SJSA1 (cell line): ENCODE data around the gene EPHX1. TPM values are rescaled to one million over a fixed set of nuclear protein-coding genes. Genes with fewer than 3 reads are reported as not detected.
"Not testable (repeated sequence)": the region's sequence is repeated elsewhere in the genome, so short reads cannot be mapped to it uniquely, and the experiment has no call there.

Experiments
- DNase-seq, 2 experiments: peaks; one replicate each; pipeline ENCODE4 v3.0.0-alpha.2; 2015 to 2020; ENCODE audit warnings: low spot score in 2 of 2, low read depth in 1 of 2
- H3K27ac ChIP-seq: fragments of 250-450 bp; sonication (Bioruptor Pico); 2 replicates; pipeline ENCODE4 v1.5.1; 2020; ENCODE audit warnings: mild to moderate bottlenecking, moderate library complexity
- H3K27me3 ChIP-seq: fragments of 250-450 bp; sonication (Bioruptor Pico); replicated peaks from 2 replicates; pipeline ENCODE4 v1.5.1; 2020; ENCODE audit warnings: mild to moderate bottlenecking, moderate library complexity
- H3K36me3 ChIP-seq: fragments of 250-450 bp; sonication (Bioruptor Pico); 2 replicates; pipeline ENCODE4 v1.5.1; 2020; ENCODE audit warnings: mild to moderate bottlenecking
- H3K4me1 ChIP-seq: fragments of 250-450 bp; sonication (Bioruptor Pico); replicated peaks from 2 replicates; pipeline ENCODE4 v1.6.1; 2021; ENCODE audit warnings: mild to moderate bottlenecking
- H3K4me3 ChIP-seq: fragments of 250-450 bp; sonication (Bioruptor Pico); 2 replicates; pipeline ENCODE4 v1.5.1; 2020; ENCODE audit warnings: mild to moderate bottlenecking
- H3K9me3 ChIP-seq: fragments of 250-450 bp; sonication (Bioruptor Pico); replicated peaks from 2 replicates; pipeline ENCODE4 v1.5.1; 2020; ENCODE audit warnings: mild to moderate bottlenecking
- total RNA-seq: library from RNA; depleted of rRNA; stranded (reverse); fragments of >200 nt; shearing (Covaris generic); gene quantifications from 2 replicates; pipeline ENCODE4 v1.2.3, GENCODE V29; 2014; rRNA removed

The EPHX1 gene
- 29.0 and 45.7 TPM in 2 replicates for total RNA-seq

DNA sequence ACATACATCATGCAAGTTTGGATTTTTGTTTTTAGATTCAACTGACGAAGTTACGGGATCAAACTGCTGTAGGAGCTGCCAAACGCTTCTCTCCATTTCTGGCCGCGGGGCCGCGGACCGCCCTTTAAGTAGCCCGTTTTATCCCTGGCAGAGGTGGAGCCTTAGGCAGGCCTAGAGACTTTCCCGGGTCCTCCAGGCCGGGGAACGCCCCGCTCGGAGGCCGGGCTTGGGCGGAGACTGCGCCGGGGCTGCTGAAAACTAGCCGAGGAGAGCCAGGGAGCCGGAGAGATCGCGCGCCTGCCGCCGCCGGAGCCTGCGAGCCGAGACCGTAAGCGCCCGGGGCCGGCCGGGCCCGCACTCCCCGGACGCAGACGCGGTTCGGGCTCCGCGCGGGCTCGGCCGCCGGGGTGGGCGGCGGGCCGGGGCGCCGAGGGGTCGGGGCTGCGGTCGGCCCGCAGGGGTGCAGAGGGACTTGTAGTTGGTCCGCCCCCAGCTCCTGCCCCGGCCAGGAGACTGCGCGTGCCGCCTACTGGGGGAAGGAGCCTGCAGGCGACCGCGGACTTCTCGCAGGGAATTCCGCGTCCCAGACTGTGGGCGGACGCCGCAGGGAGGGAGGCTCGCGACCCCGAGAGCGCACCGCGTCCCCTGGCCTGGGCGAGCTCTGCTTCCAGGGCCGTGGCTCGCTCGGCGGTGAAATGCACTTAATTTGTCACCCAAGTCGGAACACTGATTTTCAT lies at the start of gene EPHX1:
EPHX1 (plus strand) TSS at position 283 of the 737 bp plus-strand sequence. CDS start 18,606 bp downstream, outside the sequence.
- peak within 1 kb of the TSS; percentile 55 for H3K4me3 ChIP-seq
- H3K4me1 ChIP-seq, result peaks cover 32% of the 10 kb centered on the region
- peaks cover 11% of the 10 kb centered on the region for H3K36me3 ChIP-seq
- H3K27me3 ChIP-seq, result no peaks in the 10 kb centered on the region
- peak; percentile 79 to 91 for DNase-seq
- peak within 1 kb of the TSS; percentile 44 for H3K27ac ChIP-seq
- no peaks in the 10 kb centered on the region for H3K9me3 ChIP-seq

DNA sequence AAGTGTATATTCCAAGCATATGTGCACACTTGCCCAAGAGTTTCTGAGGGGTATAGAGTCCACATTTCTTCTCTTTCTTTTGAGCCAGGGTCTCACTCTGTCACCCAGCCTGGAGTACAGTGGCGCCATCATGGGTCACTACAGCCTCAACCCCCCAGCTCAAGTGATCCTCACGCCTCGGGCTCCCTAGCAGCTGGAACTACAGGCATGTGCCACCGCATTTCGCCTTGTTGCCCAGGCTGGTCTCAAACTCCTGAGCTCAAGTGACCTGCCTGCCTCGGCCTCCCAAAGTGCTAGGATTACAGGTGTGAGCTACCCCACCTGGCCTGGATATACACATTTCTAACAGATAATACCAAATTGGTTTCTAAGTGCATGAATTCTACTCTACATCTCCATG lies 49.4 kb upstream of the EPHX1 start:
- no peak for DNase-seq
- H3K36me3 ChIP-seq, result no peaks in the 10 kb centered on the region
- peaks cover 39% of the 10 kb centered on the region for H3K4me1 ChIP-seq
- H3K27ac ChIP-seq, result no peak overlapping the region
- H3K4me3 ChIP-seq, result no peak overlapping the region
- H3K27me3 ChIP-seq, result no peaks in the 10 kb centered on the region
- H3K9me3 ChIP-seq, result no peaks in the 10 kb centered on the region

DNA sequence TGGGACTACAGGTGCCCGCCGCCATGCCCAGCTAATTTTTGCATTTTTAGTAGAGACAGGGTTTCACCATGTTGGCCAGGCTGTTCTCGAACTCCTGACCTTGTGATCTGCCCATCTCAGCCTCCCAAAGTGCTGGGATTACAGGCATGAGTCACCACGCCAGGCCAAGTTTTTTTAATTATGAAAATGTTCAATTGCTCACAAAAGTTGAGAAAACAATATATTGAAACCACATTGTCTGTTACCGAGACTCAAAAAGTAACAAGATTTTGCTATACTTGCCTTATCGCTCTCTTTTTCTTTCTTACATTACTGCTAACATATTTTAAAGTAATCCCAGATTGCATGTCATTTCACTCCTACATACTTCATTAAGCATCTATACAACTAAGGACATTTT lies 48.5 kb upstream of the EPHX1 start:
- not testable (repeated sequence) for H3K27me3 ChIP-seq, H3K4me3 ChIP-seq, H3K27ac ChIP-seq, H3K9me3 ChIP-seq, H3K36me3 ChIP-seq, DNase-seq
- H3K4me1 ChIP-seq, result peaks cover 40% of the 10 kb centered on the region

DNA sequence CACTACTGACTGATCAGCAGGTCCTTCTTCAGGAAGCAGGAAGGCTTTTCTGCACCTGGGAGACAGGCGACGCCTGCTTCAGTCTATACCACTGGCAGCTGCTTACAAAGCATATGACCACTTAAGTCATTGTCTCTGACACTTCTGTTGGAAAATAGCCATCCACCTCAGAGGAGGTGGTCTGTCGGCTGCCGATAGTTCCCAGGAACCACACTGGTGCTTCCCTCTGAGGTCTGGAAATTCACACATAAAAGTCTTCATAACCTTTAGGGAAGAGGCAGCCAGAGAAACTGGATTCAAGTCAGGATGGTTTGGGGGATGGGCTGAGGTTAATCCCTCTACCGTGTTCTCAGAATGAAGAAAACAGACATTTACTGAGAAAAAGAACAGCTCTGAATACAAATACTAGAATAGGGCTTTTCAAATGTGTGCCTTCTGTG lies 47.9 kb upstream of the EPHX1 start:
- H3K4me3 ChIP-seq, result no peak overlapping the region
- no peaks in the 10 kb centered on the region for H3K9me3 ChIP-seq
- H3K27me3 ChIP-seq, result no peaks in the 10 kb centered on the region
- no peaks in the 10 kb centered on the region for H3K36me3 ChIP-seq
- H3K4me1 ChIP-seq, result peaks cover 46% of the 10 kb centered on the region
- peak overlapping the region; percentile 50 for H3K27ac ChIP-seq
- DNase-seq, result no peak

DNA sequence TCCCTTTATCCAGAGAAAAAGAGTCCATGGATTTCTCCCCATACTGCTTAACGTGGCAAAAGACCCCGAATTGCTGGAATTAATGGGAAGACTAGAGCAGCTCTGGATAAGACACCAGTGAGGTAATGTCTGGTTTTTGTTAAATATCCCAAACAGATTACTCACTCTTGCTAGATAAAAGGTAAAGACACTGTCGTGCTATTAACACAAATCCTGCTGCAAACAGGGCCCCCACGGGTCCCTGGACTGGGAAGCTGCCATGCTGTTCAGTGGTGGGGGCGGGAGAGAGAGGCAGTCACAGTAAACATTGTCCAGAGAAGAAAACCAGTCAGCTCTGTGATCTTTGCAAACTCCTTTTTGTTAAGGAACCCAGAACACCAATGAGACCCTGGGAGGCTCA lies 47.5 kb upstream of the EPHX1 start:
- Histone ChIP-seq H3K4me3 (no peak overlapping the region), H3K9me3 (no peaks in the 10 kb centered on the region; the same call in 1 of the 2 replicates), H3K27ac (peak overlapping the region; percentile 50), H3K4me1 (peaks cover 50% of the 10 kb centered on the region), H3K27me3 (no peaks in the 10 kb centered on the region), H3K36me3 (no peaks in the 10 kb centered on the region)
- DNase-seq, result peak; percentile 58 to 61

DNA sequence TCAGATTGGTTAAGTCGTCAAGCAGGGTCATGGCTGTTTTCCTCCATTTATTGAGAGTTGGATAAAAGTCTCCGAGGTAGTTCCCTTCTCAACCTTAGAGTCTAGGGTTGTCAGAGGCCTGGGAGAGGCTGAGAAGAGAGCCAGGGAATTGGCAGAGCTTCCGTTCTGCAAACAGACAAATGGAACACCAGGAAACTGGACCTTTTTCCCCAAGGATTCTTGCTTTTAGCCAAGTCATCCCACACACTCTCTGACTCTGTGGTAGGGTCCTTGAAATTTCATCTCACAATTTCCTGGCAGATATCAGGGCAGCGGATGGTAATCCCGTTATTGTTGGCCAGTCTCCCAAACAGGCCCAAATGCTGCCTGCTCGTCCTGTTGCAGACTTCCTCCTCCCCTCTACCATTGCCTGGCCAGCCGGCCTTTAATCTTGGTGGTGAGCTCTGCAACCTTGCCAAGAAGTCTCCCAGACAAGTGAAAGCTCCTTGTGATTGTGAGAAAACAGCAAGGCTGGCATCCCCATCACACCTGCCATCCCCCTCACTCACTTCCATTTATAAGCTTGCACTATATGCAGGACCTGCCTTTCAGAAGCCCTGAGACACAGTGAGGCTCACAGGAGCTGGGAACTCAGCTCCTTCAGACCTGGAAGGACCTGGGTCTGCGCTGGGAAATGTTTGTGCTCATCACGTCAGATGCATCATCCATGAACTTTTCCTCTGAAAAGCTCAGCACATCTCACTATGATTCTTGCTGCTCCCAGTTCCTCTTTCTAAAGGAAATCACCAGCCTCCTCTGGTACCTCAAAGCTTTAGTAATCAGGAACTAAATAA lies 46.0 kb upstream of the EPHX1 start:
- Histone ChIP-seq H3K4me1 (peaks cover 58% of the 10 kb centered on the region), H3K4me3 (no peak overlapping the region), H3K27ac (peak overlapping the region; percentile 13; the same call in 1 of the 2 replicates), H3K27me3 (no peaks in the 10 kb centered on the region), H3K36me3 (no peaks in the 10 kb centered on the region), H3K9me3 (no peaks in the 10 kb centered on the region; the same call in 1 of the 2 replicates)
- no peak for DNase-seq

DNA sequence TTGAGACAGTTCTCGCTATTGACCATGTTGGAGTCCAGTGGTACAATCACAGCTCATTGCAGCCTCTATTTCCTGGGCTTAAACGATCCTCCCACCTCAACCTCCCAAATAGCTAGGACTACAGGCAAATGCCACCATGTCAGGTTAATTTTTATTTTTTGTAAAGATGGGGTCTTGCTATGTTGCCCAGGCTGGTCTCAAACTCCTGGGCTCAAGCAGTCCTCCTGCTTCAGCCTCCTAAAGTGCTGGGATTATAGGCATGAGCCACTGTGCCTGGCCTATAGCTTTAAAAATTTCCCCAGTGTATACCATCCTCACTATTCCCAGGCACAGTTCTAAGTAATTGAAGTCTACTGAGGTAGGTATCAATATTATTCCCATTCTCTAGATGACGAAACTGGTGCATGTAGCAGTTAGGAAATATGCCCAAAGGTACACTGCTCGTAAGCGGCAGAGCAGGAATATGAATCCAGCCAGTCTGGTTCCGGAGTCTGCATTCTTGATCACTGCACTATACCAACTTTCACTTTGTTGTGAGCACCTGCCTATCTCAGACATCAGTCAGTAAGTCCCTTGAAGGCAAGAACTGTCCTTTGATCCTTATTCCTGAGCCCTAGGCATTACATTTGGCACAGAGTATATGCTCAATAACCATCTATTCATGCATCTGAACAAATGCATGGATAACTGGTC lies 43.8 kb upstream of the EPHX1 start:
- Histone ChIP-seq H3K36me3 (no peaks in the 10 kb centered on the region), H3K9me3 (no peaks in the 10 kb centered on the region; the same call in 1 of the 2 replicates), H3K4me3 (no peak overlapping the region), H3K4me1 (peaks cover 60% of the 10 kb centered on the region), H3K27me3 (no peaks in the 10 kb centered on the region), H3K27ac (no peak overlapping the region)
- DNase-seq, result peak in 1 of 2 experiments; percentile 7

DNA sequence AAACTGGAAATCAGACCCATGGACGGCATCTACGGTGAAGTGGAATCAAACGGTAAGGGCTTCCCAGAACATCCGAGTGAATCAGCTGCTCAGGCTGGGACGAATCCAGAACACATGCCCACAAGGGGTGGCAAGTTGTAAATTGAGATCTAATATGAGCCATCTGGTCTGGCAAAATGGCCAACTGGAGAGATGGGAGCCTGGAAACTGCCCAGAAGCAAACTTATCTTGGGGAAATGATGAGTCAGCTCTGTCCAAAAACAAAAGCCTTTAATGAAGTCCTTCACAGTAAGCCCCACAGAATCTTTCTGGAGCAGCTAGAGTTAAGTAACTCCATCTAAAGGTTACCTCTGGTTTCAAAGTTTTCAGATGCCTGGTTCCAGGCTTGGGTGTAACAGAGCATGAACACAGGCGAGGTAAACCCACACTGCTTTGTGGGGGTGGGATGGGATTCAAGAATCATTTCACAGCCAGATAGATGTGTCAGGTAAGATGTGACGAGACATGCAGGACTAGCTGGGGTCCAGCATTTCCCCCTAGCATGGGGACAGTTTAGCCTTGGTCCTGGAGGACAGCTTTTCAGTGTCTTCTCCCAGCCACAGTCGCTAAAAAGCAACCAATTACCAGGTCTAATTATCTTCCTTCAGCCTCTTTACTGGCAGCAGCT lies 42.8 kb upstream of the EPHX1 start:
- peak overlapping the region; percentile 21 for H3K27ac ChIP-seq
- no peaks in the 10 kb centered on the region for H3K27me3 ChIP-seq
- DNase-seq, result peak; percentile 39 to 43
- H3K36me3 ChIP-seq, result no peaks in the 10 kb centered on the region
- H3K4me1 ChIP-seq, result peaks cover 60% of the 10 kb centered on the region
- H3K4me3 ChIP-seq, result no peak overlapping the region
- no peaks in the 10 kb centered on the region; the same call in 1 of the 2 replicates for H3K9me3 ChIP-seq

DNA sequence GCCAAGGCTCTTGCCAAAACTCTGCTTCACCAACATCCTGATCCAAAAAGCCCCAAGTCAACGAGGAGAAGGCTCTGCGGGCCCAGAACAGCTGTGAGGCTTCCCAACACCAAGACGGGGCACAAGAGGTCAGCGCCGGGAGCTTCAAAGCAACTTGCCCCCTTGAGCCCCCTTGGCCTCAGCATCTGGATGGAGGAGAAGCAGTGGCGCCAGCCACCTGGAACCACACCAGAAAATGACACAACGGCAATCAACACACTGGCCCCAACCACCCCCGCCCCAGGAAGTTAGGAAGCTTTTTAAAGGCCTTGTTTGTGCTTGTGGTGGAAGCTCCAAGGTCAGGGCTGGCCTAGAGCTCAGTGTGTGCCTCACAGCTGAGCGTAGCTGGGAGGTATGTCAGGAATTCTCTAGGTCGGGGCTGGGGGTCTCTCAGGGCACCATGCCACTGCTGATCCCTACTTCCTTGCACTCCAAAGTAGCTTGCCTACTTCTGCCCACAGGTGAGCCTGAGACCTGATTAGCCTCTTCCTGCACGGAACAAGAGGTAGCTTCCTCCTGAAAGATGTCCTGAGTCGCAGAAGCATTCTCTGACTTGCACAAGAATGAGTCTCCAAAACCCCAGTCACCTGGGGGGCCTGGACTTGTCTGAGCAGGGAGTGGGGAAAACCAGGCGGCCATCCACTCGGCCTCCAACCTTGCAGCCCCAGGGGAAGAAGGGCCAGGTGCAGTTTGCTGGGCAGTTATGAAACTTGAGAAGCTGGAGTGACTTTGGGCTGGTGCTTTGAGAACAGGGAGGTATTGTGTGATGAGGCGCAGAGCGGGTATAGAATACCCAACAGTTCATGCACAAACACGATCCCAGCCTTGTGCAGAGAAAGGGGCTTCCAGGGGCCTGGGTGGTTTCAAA lies 42.0 kb upstream of the EPHX1 start:
- DNase-seq, result peak; percentile 41 to 51
- Histone ChIP-seq H3K4me1 (peaks cover 60% of the 10 kb centered on the region), H3K4me3 (no peak overlapping the region), H3K36me3 (no peaks in the 10 kb centered on the region), H3K27me3 (no peaks in the 10 kb centered on the region), H3K27ac (peak overlapping the region; percentile 21), H3K9me3 (no peaks in the 10 kb centered on the region; the same call in 1 of the 2 replicates)

DNA sequence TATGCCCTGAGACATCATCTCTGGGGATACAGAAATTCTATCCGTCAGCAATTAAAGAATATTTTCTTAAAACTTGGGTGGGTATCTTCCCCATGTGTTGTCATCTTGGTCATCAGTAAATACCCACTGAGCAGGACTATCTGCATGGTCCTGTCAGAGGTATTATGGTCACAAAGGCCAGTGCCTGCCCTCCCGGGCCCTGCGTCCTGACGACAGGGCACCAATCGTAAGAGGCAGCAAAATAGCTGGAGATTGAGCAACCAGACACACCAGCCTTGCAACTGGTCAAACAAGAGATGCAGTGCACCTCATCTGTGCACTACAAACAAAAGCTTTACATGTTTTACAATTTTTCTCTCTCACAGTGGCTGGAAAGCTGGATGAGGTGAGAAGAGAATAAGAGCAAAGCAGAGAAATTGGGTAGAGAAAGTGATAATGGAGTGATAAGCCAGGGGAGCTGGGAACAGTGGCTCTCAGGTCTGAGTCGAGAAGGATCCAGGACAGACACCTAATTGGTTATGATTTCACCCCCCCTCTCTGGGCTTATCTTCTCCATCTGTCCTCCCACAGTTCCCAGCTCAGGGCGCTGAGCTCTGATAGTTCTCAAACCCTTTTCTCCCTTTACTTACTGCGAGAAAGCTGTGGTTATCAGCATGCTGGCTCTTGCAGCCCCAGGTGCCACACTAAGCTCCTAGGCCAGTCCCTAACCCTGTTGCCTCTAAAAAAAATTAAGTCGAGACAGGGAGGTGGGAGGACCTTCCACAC lies 41.1 kb upstream of the EPHX1 start:
- Histone ChIP-seq H3K36me3 (no peaks in the 10 kb centered on the region), H3K27ac (no peak overlapping the region), H3K9me3 (no peaks in the 10 kb centered on the region; the same call in 1 of the 2 replicates), H3K4me3 (no peak overlapping the region), H3K27me3 (no peaks in the 10 kb centered on the region), H3K4me1 (peaks cover 60% of the 10 kb centered on the region)
- peak in 1 of 2 experiments; percentile 13 for DNase-seq

DNA sequence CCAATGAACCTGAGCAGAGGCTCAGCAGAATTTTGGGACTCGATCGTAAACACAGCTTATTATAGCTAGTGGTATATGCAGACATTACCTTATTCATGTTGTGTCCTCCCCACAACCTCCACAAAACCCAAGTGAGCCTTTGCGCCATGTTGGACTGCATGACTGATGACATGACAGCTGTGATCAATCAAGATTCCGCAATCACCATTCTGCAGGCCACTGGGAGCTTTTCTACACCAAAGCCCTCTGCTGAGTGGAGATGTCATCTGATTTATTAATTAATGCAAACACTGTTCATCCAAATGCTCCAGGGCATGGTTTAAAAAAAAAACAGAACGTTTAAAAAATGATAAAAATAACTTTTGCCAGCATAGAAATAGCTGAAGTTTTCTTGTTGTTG lies 40.2 kb upstream of the EPHX1 start:
- H3K36me3 ChIP-seq, result no peaks in the 10 kb centered on the region
- no peaks in the 10 kb centered on the region for H3K27me3 ChIP-seq
- no peaks in the 10 kb centered on the region; the same call in 1 of the 2 replicates for H3K9me3 ChIP-seq
- no peak overlapping the region for H3K27ac ChIP-seq
- peak in 1 of 2 experiments; percentile 28 for DNase-seq
- H3K4me3 ChIP-seq, result no peak overlapping the region
- H3K4me1 ChIP-seq, result peaks cover 62% of the 10 kb centered on the region
